Measurements from ENCODE around the gene SLC6A18.

GRCh38 chr5:1197876-1198666 is 27.1 kb upstream of the SLC6A18 start:
- no peak for TF ChIP-seq REST (IDR thresholded peaks at IDR 0.05; ENCODE audit: insufficient read depth in 1 of 2, low read depth in 2 of 2, low read length in 2 of 2)
- no peak for TF ChIP-seq POLR2AphosphoS5 (IDR thresholded peaks at IDR 0.05; ENCODE audit: low read depth, low read length)
- TF ChIP-seq TAF1 (IDR thresholded peaks at IDR 0.05; ENCODE audit: borderline replicate concordance, insufficient read depth, low read length): no peak
- TF ChIP-seq SIN3A (IDR thresholded peaks at IDR 0.05; ENCODE audit: borderline replicate concordance, insufficient read depth, low read length): no peak

Measured in PFSK-1 (cell line).